ENCODE data around the gene HIGD2A.

DNA sequence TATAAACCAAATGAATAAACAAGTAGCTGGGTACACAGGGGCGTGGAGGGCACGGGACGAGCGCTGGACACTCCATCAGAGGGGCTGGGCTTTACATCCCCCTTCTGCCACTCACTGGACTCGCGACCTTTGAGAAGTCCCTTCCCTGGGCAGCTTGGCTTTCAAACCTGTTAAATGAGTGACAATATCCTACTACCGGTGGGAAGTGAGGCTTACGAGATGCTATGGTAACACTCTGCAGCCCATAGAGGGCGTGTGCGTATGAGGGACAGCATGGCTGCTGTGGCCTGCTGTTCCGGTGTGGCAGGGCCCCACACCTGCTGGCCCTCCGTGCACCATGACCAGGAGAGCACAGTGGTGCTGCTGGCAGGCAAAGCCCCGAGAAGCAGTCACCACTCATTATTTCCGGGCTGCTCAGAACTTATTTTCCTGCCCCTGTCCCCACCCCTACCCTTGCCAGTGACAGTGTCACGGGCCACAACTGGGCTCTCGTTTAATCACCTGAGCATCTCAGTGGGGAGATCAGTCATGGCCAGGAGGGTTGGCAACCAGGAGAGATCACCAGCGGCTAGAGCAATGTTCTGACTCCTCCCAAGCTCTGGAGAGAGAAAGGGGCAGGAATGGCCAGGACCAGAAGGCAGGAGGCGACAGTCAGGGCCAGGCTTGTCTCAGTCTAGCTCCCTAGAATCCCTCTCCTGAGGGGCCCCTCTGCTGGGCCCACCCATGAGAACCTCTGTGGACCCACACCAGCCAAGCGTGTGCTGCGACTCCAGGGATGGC, 17.3 kb downstream of the HIGD2A start:
- TF ChIP-seq, protein P1, sequence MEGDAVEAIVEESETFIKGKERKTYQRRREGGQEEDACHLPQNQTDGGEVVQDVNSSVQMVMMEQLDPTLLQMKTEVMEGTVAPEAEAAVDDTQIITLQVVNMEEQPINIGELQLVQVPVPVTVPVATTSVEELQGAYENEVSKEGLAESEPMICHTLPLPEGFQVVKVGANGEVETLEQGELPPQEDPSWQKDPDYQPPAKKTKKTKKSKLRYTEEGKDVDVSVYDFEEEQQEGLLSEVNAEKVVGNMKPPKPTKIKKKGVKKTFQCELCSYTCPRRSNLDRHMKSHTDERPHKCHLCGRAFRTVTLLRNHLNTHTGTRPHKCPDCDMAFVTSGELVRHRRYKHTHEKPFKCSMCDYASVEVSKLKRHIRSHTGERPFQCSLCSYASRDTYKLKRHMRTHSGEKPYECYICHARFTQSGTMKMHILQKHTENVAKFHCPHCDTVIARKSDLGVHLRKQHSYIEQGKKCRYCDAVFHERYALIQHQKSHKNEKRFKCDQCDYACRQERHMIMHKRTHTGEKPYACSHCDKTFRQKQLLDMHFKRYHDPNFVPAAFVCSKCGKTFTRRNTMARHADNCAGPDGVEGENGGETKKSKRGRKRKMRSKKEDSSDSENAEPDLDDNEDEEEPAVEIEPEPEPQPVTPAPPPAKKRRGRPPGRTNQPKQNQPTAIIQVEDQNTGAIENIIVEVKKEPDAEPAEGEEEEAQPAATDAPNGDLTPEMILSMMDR (IDR thresholded peaks at IDR 0.05), result no peak
- TF ChIP-seq, protein P2, sequence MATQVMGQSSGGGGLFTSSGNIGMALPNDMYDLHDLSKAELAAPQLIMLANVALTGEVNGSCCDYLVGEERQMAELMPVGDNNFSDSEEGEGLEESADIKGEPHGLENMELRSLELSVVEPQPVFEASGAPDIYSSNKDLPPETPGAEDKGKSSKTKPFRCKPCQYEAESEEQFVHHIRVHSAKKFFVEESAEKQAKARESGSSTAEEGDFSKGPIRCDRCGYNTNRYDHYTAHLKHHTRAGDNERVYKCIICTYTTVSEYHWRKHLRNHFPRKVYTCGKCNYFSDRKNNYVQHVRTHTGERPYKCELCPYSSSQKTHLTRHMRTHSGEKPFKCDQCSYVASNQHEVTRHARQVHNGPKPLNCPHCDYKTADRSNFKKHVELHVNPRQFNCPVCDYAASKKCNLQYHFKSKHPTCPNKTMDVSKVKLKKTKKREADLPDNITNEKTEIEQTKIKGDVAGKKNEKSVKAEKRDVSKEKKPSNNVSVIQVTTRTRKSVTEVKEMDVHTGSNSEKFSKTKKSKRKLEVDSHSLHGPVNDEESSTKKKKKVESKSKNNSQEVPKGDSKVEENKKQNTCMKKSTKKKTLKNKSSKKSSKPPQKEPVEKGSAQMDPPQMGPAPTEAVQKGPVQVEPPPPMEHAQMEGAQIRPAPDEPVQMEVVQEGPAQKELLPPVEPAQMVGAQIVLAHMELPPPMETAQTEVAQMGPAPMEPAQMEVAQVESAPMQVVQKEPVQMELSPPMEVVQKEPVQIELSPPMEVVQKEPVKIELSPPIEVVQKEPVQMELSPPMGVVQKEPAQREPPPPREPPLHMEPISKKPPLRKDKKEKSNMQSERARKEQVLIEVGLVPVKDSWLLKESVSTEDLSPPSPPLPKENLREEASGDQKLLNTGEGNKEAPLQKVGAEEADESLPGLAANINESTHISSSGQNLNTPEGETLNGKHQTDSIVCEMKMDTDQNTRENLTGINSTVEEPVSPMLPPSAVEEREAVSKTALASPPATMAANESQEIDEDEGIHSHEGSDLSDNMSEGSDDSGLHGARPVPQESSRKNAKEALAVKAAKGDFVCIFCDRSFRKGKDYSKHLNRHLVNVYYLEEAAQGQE (IDR thresholded peaks at IDR 0.05; ENCODE audit: low read depth, low read length), result no peak
- no peak for TF ChIP-seq YY1 (IDR thresholded peaks at IDR 0.05; ENCODE audit: low read depth)

Data from SK-N-SH (cell line).